ENCODE data around the gene TPRN. TPM values are rescaled to one million over a fixed set of nuclear protein-coding genes. Genes with fewer than 3 reads are reported as not detected.

Gene TPRN
- total RNA-seq, 1 donor from 2014 or later, result 19.8 TPM

GRCh38 chr9:137230705-137231371 lies 30.3 kb upstream of the TPRN start, which contains the start of gene SLC34A3:
Gene SLC34A3 (plus strand): TSS chr9:137230901. CDS start chr9:137231703, 802 bp downstream.
- Mint-ChIP-seq H3K27me3 (ENCODE audit: unreplicated experiment) (no peaks in the 10 kb centered on the region), H3K27ac (ENCODE audit: unreplicated experiment) (no peak within 1 kb of the TSS), H3K9me3 (ENCODE audit: unreplicated experiment) (no peaks in the 10 kb centered on the region), H3K4me3 (ENCODE audit: unreplicated experiment) (no peak within 1 kb of the TSS), H3K36me3 (ENCODE audit: unreplicated experiment) (no peaks in the 10 kb centered on the region), H3K4me1 (ENCODE audit: unreplicated experiment) (peaks cover 4% of the 10 kb centered on the region)
- no peak for DNase-seq (ENCODE audit: extremely low spot score, unreplicated experiment)
- TF ChIP-seq CTCF (IDR thresholded peaks at IDR 0.05), result no peak

GRCh38 chr9:137229903-137230704 lies 29.6 kb upstream of the TPRN start:
- Mint-ChIP-seq H3K9me3 (ENCODE audit: unreplicated experiment) (no peaks in the 10 kb centered on the region), H3K36me3 (ENCODE audit: unreplicated experiment) (no peaks in the 10 kb centered on the region), H3K4me3 (ENCODE audit: unreplicated experiment) (no peak overlapping the region), H3K27ac (ENCODE audit: unreplicated experiment) (no peak overlapping the region), H3K4me1 (ENCODE audit: unreplicated experiment) (peaks cover 4% of the 10 kb centered on the region), H3K27me3 (ENCODE audit: unreplicated experiment) (no peaks in the 10 kb centered on the region)
- TF ChIP-seq CTCF (IDR thresholded peaks at IDR 0.05), result no peak
- DNase-seq (ENCODE audit: extremely low spot score, unreplicated experiment), result no peak

DNA sequence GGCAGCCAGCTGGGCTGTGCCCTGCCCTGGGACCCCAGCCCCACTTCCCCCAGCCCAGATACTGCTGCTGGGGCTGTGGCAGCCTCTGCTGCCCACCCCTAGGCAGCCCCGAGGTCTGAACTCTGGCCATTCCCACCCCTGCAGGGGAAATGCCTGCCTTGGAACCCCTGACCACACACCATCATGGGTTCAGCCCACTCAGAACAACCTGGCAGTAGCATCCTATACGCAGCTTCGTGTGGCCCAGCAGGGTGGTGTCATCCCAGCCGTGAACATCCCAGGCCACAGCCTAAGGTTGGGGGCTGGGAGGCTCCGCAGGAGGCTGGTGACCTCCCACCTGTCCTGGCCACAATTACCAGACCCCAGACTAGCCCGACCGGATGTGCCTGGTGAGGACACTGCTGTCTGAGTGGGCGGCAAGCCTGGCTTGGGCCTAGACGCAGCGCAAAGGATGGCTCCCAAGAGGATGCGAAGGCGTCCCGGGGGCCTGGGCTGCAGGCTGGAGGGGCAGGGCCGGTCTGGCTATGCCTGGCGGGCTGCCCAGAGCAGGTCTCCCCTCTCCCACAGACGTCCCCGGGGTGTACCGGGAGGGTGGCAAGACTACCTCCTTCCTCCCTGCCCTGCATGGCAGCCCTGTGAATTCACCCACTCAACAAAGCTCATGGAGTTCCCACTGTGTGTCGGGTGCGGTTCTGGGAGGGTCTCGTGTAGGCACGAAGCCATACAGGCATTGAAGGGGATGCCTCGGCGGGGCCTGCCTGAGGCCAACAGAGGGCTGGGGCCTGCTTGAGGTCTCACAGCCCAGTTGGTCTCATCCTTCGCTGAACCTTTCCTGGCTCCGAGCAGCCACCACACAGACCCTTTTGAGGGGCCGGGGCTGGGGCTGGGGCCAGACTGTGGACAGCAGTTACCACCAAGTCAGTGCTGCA lies 28.7 kb upstream of the TPRN start:
- Mint-ChIP-seq H3K27ac (ENCODE audit: unreplicated experiment) (no peak overlapping the region), H3K4me1 (ENCODE audit: unreplicated experiment) (peaks cover 4% of the 10 kb centered on the region), H3K9me3 (ENCODE audit: unreplicated experiment) (no peaks in the 10 kb centered on the region), H3K27me3 (ENCODE audit: unreplicated experiment) (no peaks in the 10 kb centered on the region), H3K4me3 (ENCODE audit: unreplicated experiment) (no peak overlapping the region), H3K36me3 (ENCODE audit: unreplicated experiment) (no peaks in the 10 kb centered on the region)
- TF ChIP-seq CTCF (IDR thresholded peaks at IDR 0.05), result no peak
- DNase-seq (ENCODE audit: extremely low spot score, unreplicated experiment), result no peak

- no peak for TF ChIP-seq CTCF (IDR thresholded peaks at IDR 0.05)
- Mint-ChIP-seq H3K36me3 (ENCODE audit: unreplicated experiment) (no peaks in the 10 kb centered on the region), H3K9me3 (ENCODE audit: unreplicated experiment) (no peaks in the 10 kb centered on the region), H3K4me1 (ENCODE audit: unreplicated experiment) (peaks cover 6% of the 10 kb centered on the region), H3K27me3 (ENCODE audit: unreplicated experiment) (no peaks in the 10 kb centered on the region), H3K27ac (ENCODE audit: unreplicated experiment) (no peak overlapping the region), H3K4me3 (ENCODE audit: unreplicated experiment) (no peak overlapping the region)
- DNase-seq (ENCODE audit: extremely low spot score, unreplicated experiment), result no peak
These were observed 28.0 kb upstream of the TPRN start for GRCh38 chr9:137228506-137228967.

All from osteocyte (in vitro differentiated cells).